Measurements from ENCODE around the gene CCDC120.

Gene CCDC120

GRCh38 chrX:49072712-49073095 is 13.9 kb downstream of the CCDC120 start:
- peaks cover 8 to 10% of the 10 kb centered on the region in 2 donors for H3K36me3 ChIP-seq (ENCODE audit: control insufficient read depth in 1 of 2, insufficient read depth in 2 of 2, low read length in 2 of 2)
- H3K27me3 ChIP-seq (ENCODE audit: control insufficient read depth in 1 of 2, insufficient read depth in 2 of 2, low read length in 2 of 2): no peaks in the 10 kb centered on the region
- H3K4me1 ChIP-seq (ENCODE audit: control insufficient read depth in 1 of 2, insufficient read depth in 2 of 2, low read length in 2 of 2): peaks cover 0 to 10% of the 10 kb centered on the region in 2 donors
- H3K27ac ChIP-seq (ENCODE audit: low read depth, low read length): no peak overlapping the region
- no peak overlapping the region for H3K9ac ChIP-seq (ENCODE audit: low read depth in 1 of 2, low read length in 2 of 2)
- peak overlapping the region in 1 of 2 donors; percentile 5 for H3K4me3 ChIP-seq (ENCODE audit: low read depth in 1 of 2, low read length in 2 of 2)
- H3K9me3 ChIP-seq (ENCODE audit: control insufficient read depth in 1 of 2, low read length in 2 of 2): no peaks in the 10 kb centered on the region

- peak within 1 kb of the TSS; percentile 60 to 65 for H3K4me3 ChIP-seq (ENCODE audit: low read depth in 1 of 2, low read length in 2 of 2)
Observed at GRCh38 chrX:49073601-49074575, 15.1 kb downstream of the CCDC120 start, which contains the start of gene PRAF2. Gene PRAF2, minus strand, starts transcription at chrX:49074002. Its CDS starts 15 bp downstream, at chrX:49073987.

GRCh38 chrX:49075347-49075746 is 16.5 kb downstream of the CCDC120 start:
- no peak overlapping the region for H3K4me3 ChIP-seq (ENCODE audit: low read depth in 1 of 2, low read length in 2 of 2)
- no peaks in the 10 kb centered on the region for H3K27me3 ChIP-seq (ENCODE audit: control insufficient read depth in 1 of 2, insufficient read depth in 2 of 2, low read length in 2 of 2)
- no peak overlapping the region for H3K9ac ChIP-seq (ENCODE audit: low read depth in 1 of 2, low read length in 2 of 2)
- H3K9me3 ChIP-seq (ENCODE audit: control insufficient read depth in 1 of 2, low read length in 2 of 2): no peaks in the 10 kb centered on the region
- peaks cover 5 to 16% of the 10 kb centered on the region in 2 donors for H3K4me1 ChIP-seq (ENCODE audit: control insufficient read depth in 1 of 2, insufficient read depth in 2 of 2, low read length in 2 of 2)
- H3K36me3 ChIP-seq (ENCODE audit: control insufficient read depth in 1 of 2, insufficient read depth in 2 of 2, low read length in 2 of 2): peaks cover 8 to 12% of the 10 kb centered on the region in 2 donors
- no peak overlapping the region for H3K27ac ChIP-seq (ENCODE audit: low read depth, low read length)

More at GRCh38 chrX:49073601-49074575, 15.1 kb downstream of the CCDC120 start, which contains the start of gene PRAF2:
- Histone ChIP-seq H3K27me3 (ENCODE audit: control insufficient read depth in 1 of 2, insufficient read depth in 2 of 2, low read length in 2 of 2) (no peaks in the 10 kb centered on the region), H3K36me3 (ENCODE audit: control insufficient read depth in 1 of 2, insufficient read depth in 2 of 2, low read length in 2 of 2) (peaks cover 8 to 12% of the 10 kb centered on the region in 2 donors), H3K4me1 (ENCODE audit: control insufficient read depth in 1 of 2, insufficient read depth in 2 of 2, low read length in 2 of 2) (peaks cover 3 to 15% of the 10 kb centered on the region in 2 donors), H3K9me3 (ENCODE audit: control insufficient read depth in 1 of 2, low read length in 2 of 2) (no peaks in the 10 kb centered on the region), H3K9ac (ENCODE audit: low read depth in 1 of 2, low read length in 2 of 2) (peak within 1 kb of the TSS in 1 of 2 donors; percentile 38), H3K27ac (ENCODE audit: low read depth, low read length) (peak within 1 kb of the TSS; percentile 50)

- peaks cover 5 to 10% of the 10 kb centered on the region in 2 donors for H3K4me1 ChIP-seq (ENCODE audit: control insufficient read depth in 1 of 2, insufficient read depth in 2 of 2, low read length in 2 of 2)
- H3K9ac ChIP-seq (ENCODE audit: low read depth in 1 of 2, low read length in 2 of 2): no peak overlapping the region
- no peak overlapping the region for H3K27ac ChIP-seq (ENCODE audit: low read depth, low read length)
- H3K36me3 ChIP-seq (ENCODE audit: control insufficient read depth in 1 of 2, insufficient read depth in 2 of 2, low read length in 2 of 2): peaks cover 8 to 12% of the 10 kb centered on the region in 2 donors
- no peak overlapping the region for H3K4me3 ChIP-seq (ENCODE audit: low read depth in 1 of 2, low read length in 2 of 2)
- H3K9me3 ChIP-seq (ENCODE audit: control insufficient read depth in 1 of 2, low read length in 2 of 2): no peaks in the 10 kb centered on the region
- no peaks in the 10 kb centered on the region for H3K27me3 ChIP-seq (ENCODE audit: control insufficient read depth in 1 of 2, insufficient read depth in 2 of 2, low read length in 2 of 2)
Observed at GRCh38 chrX:49077941-49078340, 19.1 kb downstream of the CCDC120 start.

- Histone ChIP-seq H3K27ac (ENCODE audit: low read depth, low read length) (peak within 1 kb of the TSS; percentile 84), H3K27me3 (ENCODE audit: control insufficient read depth in 1 of 2, insufficient read depth in 2 of 2, low read length in 2 of 2) (no peaks in the 10 kb centered on the region), H3K9ac (ENCODE audit: low read depth in 1 of 2, low read length in 2 of 2) (peak within 1 kb of the TSS; percentile 85), H3K9me3 (ENCODE audit: control insufficient read depth in 1 of 2, low read length in 2 of 2) (no peaks in the 10 kb centered on the region), H3K36me3 (ENCODE audit: control insufficient read depth in 1 of 2, insufficient read depth in 2 of 2, low read length in 2 of 2) (peaks cover 8 to 12% of the 10 kb centered on the region in 2 donors), H3K4me3 (ENCODE audit: low read depth in 1 of 2, low read length in 2 of 2) (peak within 1 kb of the TSS; percentile 84 to 85), H3K4me1 (ENCODE audit: control insufficient read depth in 1 of 2, insufficient read depth in 2 of 2, low read length in 2 of 2) (peaks cover 5 to 6% of the 10 kb centered on the region in 2 donors)
Observed at GRCh38 chrX:49079489-49080428, 21.0 kb downstream of the CCDC120 start, which contains the start of gene WDR45. Gene WDR45, minus strand, starts transcription at chrX:49079887. Its CDS starts 1,792 bp downstream, at chrX:49078095.

GRCh38 chrX:49082271-49082871 is 23.6 kb downstream of the CCDC120 start:
- Histone ChIP-seq H3K4me1 (ENCODE audit: control insufficient read depth in 1 of 2, insufficient read depth in 2 of 2, low read length in 2 of 2) (peaks cover 5 to 6% of the 10 kb centered on the region in 2 donors), H3K27ac (ENCODE audit: low read depth, low read length) (no peak overlapping the region), H3K36me3 (ENCODE audit: control insufficient read depth in 1 of 2, insufficient read depth in 2 of 2, low read length in 2 of 2) (peaks cover 0 to 5% of the 10 kb centered on the region in 2 donors), H3K9me3 (ENCODE audit: control insufficient read depth in 1 of 2, low read length in 2 of 2) (no peaks in the 10 kb centered on the region), H3K4me3 (ENCODE audit: low read depth in 1 of 2, low read length in 2 of 2) (no peak overlapping the region), H3K27me3 (ENCODE audit: control insufficient read depth in 1 of 2, insufficient read depth in 2 of 2, low read length in 2 of 2) (no peaks in the 10 kb centered on the region), H3K9ac (ENCODE audit: low read depth in 1 of 2, low read length in 2 of 2) (no peak overlapping the region)

GRCh38 chrX:49089553-49089952 is 30.8 kb downstream of the CCDC120 start:
- no peaks in the 10 kb centered on the region for H3K4me1 ChIP-seq (ENCODE audit: control insufficient read depth in 1 of 2, insufficient read depth in 2 of 2, low read length in 2 of 2)
- no peaks in the 10 kb centered on the region for H3K36me3 ChIP-seq (ENCODE audit: control insufficient read depth in 1 of 2, insufficient read depth in 2 of 2, low read length in 2 of 2)
- H3K9ac ChIP-seq (ENCODE audit: low read depth in 1 of 2, low read length in 2 of 2): no peak overlapping the region
- no peak overlapping the region for H3K4me3 ChIP-seq (ENCODE audit: low read depth in 1 of 2, low read length in 2 of 2)
- no peaks in the 10 kb centered on the region for H3K9me3 ChIP-seq (ENCODE audit: control insufficient read depth in 1 of 2, low read length in 2 of 2)
- no peak overlapping the region for H3K27ac ChIP-seq (ENCODE audit: low read depth, low read length)
- no peaks in the 10 kb centered on the region for H3K27me3 ChIP-seq (ENCODE audit: control insufficient read depth in 1 of 2, insufficient read depth in 2 of 2, low read length in 2 of 2)

GRCh38 chrX:49096419-49096818 is 37.6 kb downstream of the CCDC120 start:
- Histone ChIP-seq H3K9ac (ENCODE audit: low read depth in 1 of 2, low read length in 2 of 2) (no peak overlapping the region), H3K36me3 (ENCODE audit: control insufficient read depth in 1 of 2, insufficient read depth in 2 of 2, low read length in 2 of 2) (no peaks in the 10 kb centered on the region), H3K4me3 (ENCODE audit: low read depth in 1 of 2, low read length in 2 of 2) (no peak overlapping the region), H3K27ac (ENCODE audit: low read depth, low read length) (no peak overlapping the region), H3K4me1 (ENCODE audit: control insufficient read depth in 1 of 2, insufficient read depth in 2 of 2, low read length in 2 of 2) (no peaks in the 10 kb centered on the region), H3K9me3 (ENCODE audit: control insufficient read depth in 1 of 2, low read length in 2 of 2) (no peaks in the 10 kb centered on the region), H3K27me3 (ENCODE audit: control insufficient read depth in 1 of 2, insufficient read depth in 2 of 2, low read length in 2 of 2) (no peaks in the 10 kb centered on the region)

- peaks cover 0 to 3% of the 10 kb centered on the region in 2 donors for H3K4me1 ChIP-seq (ENCODE audit: control insufficient read depth in 1 of 2, insufficient read depth in 2 of 2, low read length in 2 of 2)
- H3K27ac ChIP-seq (ENCODE audit: low read depth, low read length): peak overlapping the region; percentile 73
- H3K36me3 ChIP-seq (ENCODE audit: control insufficient read depth in 1 of 2, insufficient read depth in 2 of 2, low read length in 2 of 2): no peaks in the 10 kb centered on the region
- no peaks in the 10 kb centered on the region for H3K27me3 ChIP-seq (ENCODE audit: control insufficient read depth in 1 of 2, insufficient read depth in 2 of 2, low read length in 2 of 2)
- H3K9me3 ChIP-seq (ENCODE audit: control insufficient read depth in 1 of 2, low read length in 2 of 2): no peaks in the 10 kb centered on the region
- peak overlapping the region; percentile 76 to 83 for H3K4me3 ChIP-seq (ENCODE audit: low read depth in 1 of 2, low read length in 2 of 2)
- peak overlapping the region; percentile 73 for H3K9ac ChIP-seq (ENCODE audit: low read depth in 1 of 2, low read length in 2 of 2)
Observed at GRCh38 chrX:49100704-49101628, 42.2 kb downstream of the CCDC120 start.

Measured in duodenal mucosa (tissue), 2 donors.